A673 (cell line): ENCODE measurements around the gene IDH1.

ENCODE experiments used
- CTCF ChIP-seq: fragments of 300-800, 200-600 bp; sonication (generic); conservative IDR thresholded peaks from 2 replicates; pipeline ENCODE4 v1.5.1; 2017; ENCODE audit warnings: low read depth, mild to moderate bottlenecking, antibody characterized with exemption, low read length, moderate library complexity, mixed read lengths
- EZH2 ChIP-seq: fragments of 200-600 bp; sonication (generic); IDR thresholded peaks from 2 replicates; pipeline ENCODE4 v1.6.1; 2017; ENCODE audit warnings: borderline replicate concordance, low read depth, mild to moderate bottlenecking, mixed read lengths, antibody characterized with exemption, low read length; ENCODE audit not compliant: poor library complexity, severe bottlenecking

GRCh38 chr2:208248601-208249000, 6.3 kb downstream of the IDH1 start:
- TF ChIP-seq CTCF (no peak), EZH2 (no peak)
